Measurements from ENCODE around the gene INPP4B.

Gene INPP4B

DNA sequence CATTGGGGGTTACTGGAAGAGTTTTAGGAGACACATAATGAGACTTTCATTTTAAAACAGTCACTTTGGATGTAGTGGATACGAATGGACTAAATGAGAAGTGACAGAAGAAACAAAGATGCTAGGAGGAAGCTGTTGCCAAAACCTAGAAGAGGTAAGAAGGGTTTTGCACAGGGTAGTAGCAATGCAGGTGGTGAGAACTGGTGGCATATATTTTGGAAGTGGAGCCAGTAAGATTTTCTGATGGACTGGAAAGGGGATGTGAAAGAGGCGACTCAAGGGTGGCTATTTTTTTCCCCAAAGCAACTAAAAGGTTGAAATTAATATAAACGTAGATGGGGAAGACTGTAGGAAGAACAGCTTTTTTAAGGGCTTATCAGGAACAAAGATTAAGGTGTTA is 747.7 kb downstream of the INPP4B start:
- Histone ChIP-seq H3K9ac (ENCODE audit: low read length in 2 of 2) (no peak overlapping the region), H3K27ac (ENCODE audit: low read length) (no peak overlapping the region), H3K36me3 (ENCODE audit: control insufficient read depth in 2 of 2, insufficient read depth in 2 of 2, low read length in 2 of 2) (no peaks in the 10 kb centered on the region), H3K27me3 (ENCODE audit: control insufficient read depth in 1 of 2, insufficient read depth in 2 of 2, low read length in 2 of 2) (no peaks in the 10 kb centered on the region), H3K9me3 (ENCODE audit: control insufficient read depth in 2 of 2, low read length in 2 of 2) (no peaks in the 10 kb centered on the region), H3K4me1 (ENCODE audit: control insufficient read depth, insufficient read depth, low read length) (no peaks in the 10 kb centered on the region), H3K4me3 (ENCODE audit: low read length in 2 of 2) (no peak overlapping the region)

DNA sequence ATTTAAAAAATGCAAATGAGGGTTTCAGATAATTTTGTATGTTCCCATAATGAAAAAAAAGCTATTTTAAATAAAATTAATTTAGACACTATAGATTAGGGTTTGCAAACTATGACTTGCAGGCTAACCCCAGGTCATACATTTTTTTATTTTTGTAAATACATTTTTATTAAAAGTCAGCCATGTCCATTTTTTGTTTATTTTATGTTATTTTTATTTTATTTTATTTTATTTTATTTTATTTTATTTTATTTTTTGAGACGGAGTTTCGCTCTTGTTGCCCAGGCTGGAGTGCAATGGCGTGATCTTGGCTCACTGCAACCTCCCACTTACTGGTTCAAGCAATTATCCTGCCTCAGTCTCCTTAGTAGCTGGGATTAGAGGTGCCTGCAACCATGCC is 749.1 kb downstream of the INPP4B start:
- no peaks in the 10 kb centered on the region for H3K4me1 ChIP-seq (ENCODE audit: control insufficient read depth, insufficient read depth, low read length)
- no peaks in the 10 kb centered on the region for H3K27me3 ChIP-seq (ENCODE audit: control insufficient read depth in 1 of 2, insufficient read depth in 2 of 2, low read length in 2 of 2)
- H3K9ac ChIP-seq (ENCODE audit: low read length in 2 of 2), result no peak overlapping the region
- H3K27ac ChIP-seq (ENCODE audit: low read length), result no peak overlapping the region
- no peak overlapping the region for H3K4me3 ChIP-seq (ENCODE audit: low read length in 2 of 2)
- no peaks in the 10 kb centered on the region for H3K9me3 ChIP-seq (ENCODE audit: control insufficient read depth in 2 of 2, low read length in 2 of 2)
- H3K36me3 ChIP-seq (ENCODE audit: control insufficient read depth in 2 of 2, insufficient read depth in 2 of 2, low read length in 2 of 2), result no peaks in the 10 kb centered on the region

DNA sequence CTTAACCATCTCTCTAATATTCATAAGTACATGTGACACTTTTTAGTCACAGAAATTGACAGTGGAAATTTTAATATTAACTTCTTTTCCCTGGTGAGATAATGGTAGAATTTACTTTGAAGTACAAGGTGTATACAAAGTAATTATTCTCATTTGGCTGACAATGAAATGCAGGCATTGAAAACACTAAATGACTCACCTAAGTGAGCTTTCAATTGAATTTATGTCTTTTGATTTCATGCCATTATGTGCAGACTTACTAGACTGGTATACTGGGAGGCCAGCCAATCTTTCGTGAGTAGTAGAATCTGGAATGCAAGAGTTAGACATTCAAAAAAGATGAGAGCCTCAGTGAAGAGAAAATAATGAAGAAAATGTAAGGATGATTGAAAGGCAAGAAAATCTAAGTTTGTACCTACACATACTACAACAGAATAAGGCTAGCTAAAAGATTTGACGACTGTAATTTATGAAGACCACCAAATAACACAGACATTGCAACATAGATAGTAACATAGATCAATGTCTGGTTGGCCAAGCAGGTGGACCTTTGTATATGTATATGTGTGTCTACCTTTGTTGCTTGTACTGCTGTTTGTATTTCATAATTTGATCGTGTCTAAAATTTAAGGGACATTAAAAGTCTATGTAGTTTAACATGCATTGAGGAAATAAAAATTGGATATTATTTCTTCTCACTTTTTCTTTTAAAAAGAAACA is 750.1 kb downstream of the INPP4B start:
- Histone ChIP-seq H3K9ac (ENCODE audit: low read length in 2 of 2) (no peak overlapping the region), H3K4me3 (ENCODE audit: low read length in 2 of 2) (no peak overlapping the region), H3K36me3 (ENCODE audit: control insufficient read depth in 2 of 2, insufficient read depth in 2 of 2, low read length in 2 of 2) (no peaks in the 10 kb centered on the region), H3K27me3 (ENCODE audit: control insufficient read depth in 1 of 2, insufficient read depth in 2 of 2, low read length in 2 of 2) (no peaks in the 10 kb centered on the region), H3K4me1 (ENCODE audit: control insufficient read depth, insufficient read depth, low read length) (no peaks in the 10 kb centered on the region), H3K9me3 (ENCODE audit: control insufficient read depth in 2 of 2, low read length in 2 of 2) (no peaks in the 10 kb centered on the region), H3K27ac (ENCODE audit: low read length) (no peak overlapping the region)

DNA sequence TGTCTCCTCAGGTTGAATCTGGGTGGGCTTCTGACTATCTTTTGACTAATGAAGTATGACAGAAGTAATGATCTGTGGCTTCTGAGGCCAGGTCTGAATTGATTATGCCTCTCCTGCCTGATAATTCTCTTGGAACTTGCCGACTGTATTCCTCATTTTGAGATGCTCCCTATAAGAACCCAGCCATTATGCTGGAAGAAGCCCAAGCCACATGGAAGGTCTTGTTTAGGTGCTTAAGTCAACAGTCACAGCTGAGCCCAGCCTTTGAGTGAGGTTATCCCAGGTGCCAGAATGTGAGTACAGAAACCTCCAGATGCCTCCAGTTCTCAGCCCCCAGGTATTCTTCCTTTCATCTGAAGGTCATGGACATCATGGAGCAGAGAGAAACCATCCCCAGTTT is 753.2 kb downstream of the INPP4B start:
- Histone ChIP-seq H3K4me3 (ENCODE audit: low read length in 2 of 2) (no peak overlapping the region), H3K27ac (ENCODE audit: low read length) (no peak overlapping the region), H3K36me3 (ENCODE audit: control insufficient read depth in 2 of 2, insufficient read depth in 2 of 2, low read length in 2 of 2) (no peaks in the 10 kb centered on the region), H3K9ac (ENCODE audit: low read length in 2 of 2) (no peak overlapping the region), H3K27me3 (ENCODE audit: control insufficient read depth in 1 of 2, insufficient read depth in 2 of 2, low read length in 2 of 2) (no peaks in the 10 kb centered on the region), H3K9me3 (ENCODE audit: control insufficient read depth in 2 of 2, low read length in 2 of 2) (no peaks in the 10 kb centered on the region), H3K4me1 (ENCODE audit: control insufficient read depth, insufficient read depth, low read length) (no peaks in the 10 kb centered on the region)

DNA sequence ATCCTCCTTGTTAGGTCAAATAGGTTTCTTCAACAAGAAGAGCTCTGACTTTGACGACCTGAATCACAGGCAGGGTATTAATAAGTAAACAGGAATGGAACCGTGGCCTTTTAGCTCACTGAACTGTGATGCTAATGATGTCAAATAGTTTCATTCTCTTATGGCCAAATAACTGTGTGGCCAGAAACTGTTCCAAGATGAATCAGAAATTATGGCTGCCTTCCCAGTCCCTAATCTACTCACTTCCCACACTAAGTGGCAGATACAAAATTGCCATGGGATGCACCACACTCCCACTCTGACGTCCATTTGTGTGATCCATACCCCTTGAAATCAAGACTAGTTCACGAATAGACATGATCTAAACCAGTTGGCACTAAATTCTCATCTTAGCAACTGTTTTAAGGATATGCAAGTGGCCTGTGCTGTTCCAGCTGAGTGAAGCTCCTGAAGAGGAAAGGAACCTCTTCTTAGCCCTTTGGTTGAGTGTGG is 754.4 kb downstream of the INPP4B start:
- H3K36me3 ChIP-seq (ENCODE audit: control insufficient read depth in 2 of 2, insufficient read depth in 2 of 2, low read length in 2 of 2), result no peaks in the 10 kb centered on the region
- H3K27ac ChIP-seq (ENCODE audit: low read length), result peak overlapping the region; percentile 18
- H3K9me3 ChIP-seq (ENCODE audit: control insufficient read depth in 2 of 2, low read length in 2 of 2), result no peaks in the 10 kb centered on the region
- no peaks in the 10 kb centered on the region for H3K27me3 ChIP-seq (ENCODE audit: control insufficient read depth in 1 of 2, insufficient read depth in 2 of 2, low read length in 2 of 2)
- no peak overlapping the region for H3K9ac ChIP-seq (ENCODE audit: low read length in 2 of 2)
- H3K4me1 ChIP-seq (ENCODE audit: control insufficient read depth, insufficient read depth, low read length), result no peaks in the 10 kb centered on the region
- no peak overlapping the region for H3K4me3 ChIP-seq (ENCODE audit: low read length in 2 of 2)

DNA sequence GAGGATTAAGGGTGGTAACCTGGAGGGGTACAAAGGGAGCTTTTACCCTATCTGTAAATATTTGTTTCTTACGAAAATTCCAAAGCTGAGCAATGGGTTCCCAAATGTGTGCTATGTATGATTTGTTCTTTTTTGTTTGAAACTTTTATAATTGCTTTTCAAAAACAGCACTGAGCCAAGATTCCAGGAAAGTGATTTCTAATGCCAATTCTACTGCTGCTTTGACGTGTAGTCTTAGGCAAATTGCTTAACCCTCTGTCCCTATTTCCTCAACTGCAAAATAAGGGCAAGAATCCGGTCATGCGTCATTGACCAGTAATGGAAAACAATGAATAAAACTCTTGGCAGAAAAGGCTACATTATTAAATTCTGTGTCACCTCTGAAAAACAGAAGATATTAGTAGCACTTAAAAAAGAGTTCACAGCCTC is 755.0 kb downstream of the INPP4B start:
- Histone ChIP-seq H3K9me3 (ENCODE audit: control insufficient read depth in 2 of 2, low read length in 2 of 2) (no peaks in the 10 kb centered on the region), H3K27ac (ENCODE audit: low read length) (peak overlapping the region; percentile 18), H3K9ac (ENCODE audit: low read length in 2 of 2) (no peak overlapping the region), H3K36me3 (ENCODE audit: control insufficient read depth in 2 of 2, insufficient read depth in 2 of 2, low read length in 2 of 2) (no peaks in the 10 kb centered on the region), H3K4me3 (ENCODE audit: low read length in 2 of 2) (no peak overlapping the region), H3K27me3 (ENCODE audit: control insufficient read depth in 1 of 2, insufficient read depth in 2 of 2, low read length in 2 of 2) (no peaks in the 10 kb centered on the region), H3K4me1 (ENCODE audit: control insufficient read depth, insufficient read depth, low read length) (no peaks in the 10 kb centered on the region)

DNA sequence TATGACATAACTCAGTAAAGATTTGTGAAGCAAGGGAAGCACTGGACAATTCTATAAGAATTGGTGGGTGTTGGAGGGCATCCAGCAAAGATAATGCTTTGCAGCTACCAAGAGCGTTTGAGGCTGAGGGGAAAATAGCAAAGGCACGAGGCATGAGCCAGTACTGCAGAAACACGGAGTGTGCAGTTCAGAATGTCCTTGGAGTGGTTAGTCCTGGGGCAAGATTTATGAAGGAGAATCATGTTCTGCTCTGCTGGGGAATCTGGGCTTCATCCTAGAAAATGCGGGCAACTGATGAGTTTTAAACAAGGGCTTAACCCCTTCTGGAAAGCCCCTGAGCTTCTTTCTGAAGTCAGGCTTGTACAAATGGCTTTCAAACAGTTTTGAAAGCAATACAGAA is 757.2 kb downstream of the INPP4B start:
- Histone ChIP-seq H3K27ac (ENCODE audit: low read length) (no peak overlapping the region), H3K4me1 (ENCODE audit: control insufficient read depth, insufficient read depth, low read length) (no peaks in the 10 kb centered on the region), H3K4me3 (ENCODE audit: low read length in 2 of 2) (no peak overlapping the region), H3K36me3 (ENCODE audit: control insufficient read depth in 2 of 2, insufficient read depth in 2 of 2, low read length in 2 of 2) (peaks cover 0 to 2% of the 10 kb centered on the region in 2 donors), H3K9me3 (ENCODE audit: control insufficient read depth in 2 of 2, low read length in 2 of 2) (no peaks in the 10 kb centered on the region), H3K27me3 (ENCODE audit: control insufficient read depth in 1 of 2, insufficient read depth in 2 of 2, low read length in 2 of 2) (no peaks in the 10 kb centered on the region), H3K9ac (ENCODE audit: low read length in 2 of 2) (no peak overlapping the region)

DNA sequence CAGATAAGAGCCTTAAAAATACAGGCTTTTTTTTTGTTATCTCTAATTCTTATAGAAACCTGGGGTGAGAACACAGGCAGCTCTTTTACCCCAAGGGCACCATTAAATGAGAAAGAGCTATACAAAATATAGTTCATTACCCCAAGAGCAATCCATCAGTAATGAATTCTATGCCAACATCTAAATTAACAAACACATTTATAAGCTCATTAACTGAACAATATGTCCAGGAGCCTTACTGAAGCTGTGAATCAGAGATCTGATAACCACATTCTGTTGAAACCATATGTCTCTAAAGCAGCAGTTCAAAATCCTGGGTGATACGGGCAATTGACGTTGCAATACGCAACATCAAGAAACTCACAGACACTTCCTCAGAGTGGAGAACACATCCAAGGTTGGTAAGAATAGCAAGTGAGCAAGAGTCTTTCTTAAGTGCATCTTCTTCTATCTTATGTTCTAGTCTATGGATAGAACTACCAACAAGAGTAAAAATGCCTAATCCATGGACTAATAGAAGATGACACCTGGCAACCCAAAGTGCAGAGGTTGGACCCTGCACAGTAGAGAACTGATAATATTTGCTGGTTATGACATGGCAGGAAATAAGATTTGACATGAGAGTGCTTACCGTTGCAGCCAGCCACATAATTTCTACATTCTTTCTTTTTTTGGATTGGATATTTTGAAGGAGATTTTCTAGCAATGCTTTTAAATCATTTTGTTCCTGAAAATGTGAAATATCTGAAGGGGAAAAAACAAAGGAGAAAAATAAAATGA is 760.4 kb downstream of the INPP4B start:
- no peaks in the 10 kb centered on the region for H3K9me3 ChIP-seq (ENCODE audit: control insufficient read depth in 2 of 2, low read length in 2 of 2)

DNA sequence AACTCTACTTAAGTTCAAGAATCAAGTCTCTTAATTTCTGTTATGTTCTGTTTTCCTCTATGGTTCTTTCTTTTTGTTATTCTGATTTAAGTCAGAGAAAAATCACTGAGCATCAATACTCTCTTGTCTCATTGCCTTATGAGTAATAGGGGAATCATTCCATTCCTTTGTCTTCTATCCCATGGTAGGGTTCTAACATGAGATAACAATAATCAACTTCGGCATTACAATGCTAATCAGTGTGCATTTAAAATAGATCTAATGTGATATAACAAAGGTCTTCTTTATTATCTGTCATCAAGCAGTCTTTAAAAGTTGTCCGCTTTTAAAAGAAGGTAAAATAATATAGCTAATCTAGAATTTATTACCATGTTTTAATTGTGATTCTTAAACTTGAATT is 762.8 kb downstream of the INPP4B start:
- Histone ChIP-seq H3K4me1 (ENCODE audit: control insufficient read depth, insufficient read depth, low read length) (no peaks in the 10 kb centered on the region), H3K36me3 (ENCODE audit: control insufficient read depth in 2 of 2, insufficient read depth in 2 of 2, low read length in 2 of 2) (peaks cover 2% of the 10 kb centered on the region in 2 donors)

More for the DNA sequence above, 760.4 kb downstream of the INPP4B start:
- Histone ChIP-seq H3K27me3 (ENCODE audit: control insufficient read depth in 1 of 2, insufficient read depth in 2 of 2, low read length in 2 of 2) (no peaks in the 10 kb centered on the region), H3K4me3 (ENCODE audit: low read length in 2 of 2) (no peak overlapping the region), H3K9ac (ENCODE audit: low read length in 2 of 2) (no peak overlapping the region), H3K27ac (ENCODE audit: low read length) (no peak overlapping the region), H3K36me3 (ENCODE audit: control insufficient read depth in 2 of 2, insufficient read depth in 2 of 2, low read length in 2 of 2) (peaks cover 2% of the 10 kb centered on the region in 2 donors), H3K4me1 (ENCODE audit: control insufficient read depth, insufficient read depth, low read length) (no peaks in the 10 kb centered on the region)

DNA sequence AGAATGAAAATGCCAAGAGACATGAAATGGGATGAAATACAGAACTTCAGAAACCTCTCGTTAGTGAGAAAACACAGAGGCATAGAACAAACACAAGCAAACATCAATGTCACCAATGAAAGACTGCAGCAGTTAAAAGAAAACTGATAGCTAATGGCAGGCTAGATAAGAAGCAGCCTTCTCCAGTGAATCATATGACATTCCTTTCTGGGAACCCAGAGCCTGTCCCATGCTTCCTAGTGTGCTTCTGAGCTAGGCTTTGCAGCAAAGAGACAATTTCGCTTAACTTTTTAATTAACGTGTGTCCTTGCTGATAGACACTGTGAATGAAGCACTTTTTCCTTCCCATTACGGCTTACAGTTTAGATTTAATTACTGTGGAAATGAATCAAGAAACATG is 765.1 kb downstream of the INPP4B start:
- peaks cover 2% of the 10 kb centered on the region in 2 donors for H3K36me3 ChIP-seq (ENCODE audit: control insufficient read depth in 2 of 2, insufficient read depth in 2 of 2, low read length in 2 of 2)
- H3K4me1 ChIP-seq (ENCODE audit: control insufficient read depth, insufficient read depth, low read length), result no peaks in the 10 kb centered on the region
- no peak overlapping the region for H3K27ac ChIP-seq (ENCODE audit: low read length)
- H3K4me3 ChIP-seq (ENCODE audit: low read length in 2 of 2), result no peak overlapping the region
- no peaks in the 10 kb centered on the region for H3K27me3 ChIP-seq (ENCODE audit: control insufficient read depth in 1 of 2, insufficient read depth in 2 of 2, low read length in 2 of 2)
- no peaks in the 10 kb centered on the region for H3K9me3 ChIP-seq (ENCODE audit: control insufficient read depth in 2 of 2, low read length in 2 of 2)
- no peak overlapping the region for H3K9ac ChIP-seq (ENCODE audit: low read length in 2 of 2)

More for the DNA sequence above, 762.8 kb downstream of the INPP4B start:
- no peak overlapping the region for H3K4me3 ChIP-seq (ENCODE audit: low read length in 2 of 2)
- no peaks in the 10 kb centered on the region for H3K27me3 ChIP-seq (ENCODE audit: control insufficient read depth in 1 of 2, insufficient read depth in 2 of 2, low read length in 2 of 2)
- H3K27ac ChIP-seq (ENCODE audit: low read length), result no peak overlapping the region
- H3K9me3 ChIP-seq (ENCODE audit: control insufficient read depth in 2 of 2, low read length in 2 of 2), result no peaks in the 10 kb centered on the region
- H3K9ac ChIP-seq (ENCODE audit: low read length in 2 of 2), result no peak overlapping the region

DNA sequence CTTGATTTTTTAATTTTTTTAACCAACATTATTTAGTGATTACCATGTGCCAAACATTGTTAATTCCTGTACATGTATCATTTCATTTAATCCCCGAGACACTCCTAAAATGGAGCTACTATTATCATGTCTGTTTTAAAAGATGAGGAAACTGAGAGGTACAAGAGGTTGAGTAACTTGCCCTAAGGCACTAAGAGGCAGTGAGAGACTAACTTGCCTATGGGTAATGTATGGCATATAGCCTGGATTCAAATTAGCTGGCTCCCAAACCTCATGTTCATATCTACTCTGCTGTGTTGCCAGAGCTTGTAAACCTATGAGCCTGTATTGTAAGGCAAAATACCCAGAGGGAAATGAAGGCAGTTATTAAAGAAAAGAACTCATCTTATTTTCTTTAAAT is 766.1 kb downstream of the INPP4B start:
- Histone ChIP-seq H3K4me1 (ENCODE audit: control insufficient read depth, insufficient read depth, low read length) (no peaks in the 10 kb centered on the region), H3K9ac (ENCODE audit: low read length in 2 of 2) (no peak overlapping the region), H3K27ac (ENCODE audit: low read length) (no peak overlapping the region), H3K9me3 (ENCODE audit: control insufficient read depth in 2 of 2, low read length in 2 of 2) (no peaks in the 10 kb centered on the region), H3K27me3 (ENCODE audit: control insufficient read depth in 1 of 2, insufficient read depth in 2 of 2, low read length in 2 of 2) (no peaks in the 10 kb centered on the region), H3K4me3 (ENCODE audit: low read length in 2 of 2) (no peak overlapping the region), H3K36me3 (ENCODE audit: control insufficient read depth in 2 of 2, insufficient read depth in 2 of 2, low read length in 2 of 2) (peaks cover 0 to 2% of the 10 kb centered on the region in 2 donors)
